K562 (cell line): ENCODE results near the gene CNPPD1. TPM values are rescaled to one million over a fixed set of nuclear protein-coding genes. Genes with fewer than 3 reads are reported as not detected.

Experiments
- ATF6 ChIP-seq: sonication (generic); formaldehyde crosslinking; IDR thresholded peaks from 2 replicates; pipeline ENCODE4 v1.4.0; 2020; ENCODE audit warnings: mild to moderate bottlenecking, missing genetic modification reagents
- CCAR2 ChIP-seq: fragments of 200-400 bp; formaldehyde crosslinking; IDR thresholded peaks from 2 replicates; pipeline ENCODE4 v1.6.1; 2017; ENCODE audit warnings: mild to moderate bottlenecking, low read depth, low read length
- E2F4 ChIP-seq: sonication (generic); formaldehyde crosslinking; IDR thresholded peaks from 2 replicates; pipeline ENCODE4 v1.8.0; 2022; ENCODE audit warnings: mild to moderate bottlenecking, low read depth, missing genetic modification reagents
- MEF2D ChIP-seq: conservative IDR thresholded peaks from 2 replicates; pipeline ENCODE4 v1.6.1; 2016; ENCODE audit warnings: low read depth, missing genetic modification characterization, missing compliant biosample characterization
- MITF ChIP-seq: IDR thresholded peaks from 2 replicates; pipeline ENCODE4 v1.6.1; 2014; ENCODE audit warnings: antibody characterized with exemption
- NCOR1 ChIP-seq: fragments of 450-650 bp; IDR thresholded peaks from 2 replicates; pipeline ENCODE4 v1.6.1; 2016; ENCODE audit warnings: mild to moderate bottlenecking, moderate library complexity
- NFRKB ChIP-seq: fragments of 450-650 bp; IDR thresholded peaks from 2 replicates; pipeline ENCODE4 v1.6.1; 2016; ENCODE audit warnings: low read depth
- RNF2 ChIP-seq: sonication (generic); IDR thresholded peaks from 2 replicates; pipeline ENCODE4 v1.6.1; 2016
- SMAD4 ChIP-seq: fragments of 250-450 bp; sonication (Bioruptor Pico); conservative IDR thresholded peaks from 2 replicates; pipeline ENCODE4 v1.8.0; 2021; ENCODE audit warnings: inconsistent platforms, mild to moderate bottlenecking, moderate library complexity
- SRSF9 ChIP-seq: fragments of 200-400 bp; formaldehyde crosslinking; IDR thresholded peaks from 2 replicates; pipeline ENCODE4 v1.6.1; 2017; ENCODE audit warnings: low read depth, low read length, borderline replicate concordance
- TCFL5 ChIP-seq: fragments of 250-450 bp; sonication (Bioruptor Pico); conservative IDR thresholded peaks from 2 replicates; pipeline ENCODE4 v1.6.1; 2021; ENCODE audit warnings: mild to moderate bottlenecking, moderate library complexity, matching md5 sums
- TEAD1 ChIP-seq, 2 experiments: fragments of 450-650 bp in 1 of 2; sonication (generic) in 1 of 2; formaldehyde crosslinking; IDR thresholded peaks; 2 replicates each; pipeline versions ENCODE4 v1.4.0 to v1.8.0; 2020 to 2022; ENCODE audit warnings: mild to moderate bottlenecking in 2 of 2, missing genetic modification reagents in 1 of 2
- WHSC1 ChIP-seq: IDR thresholded peaks from one replicate; pipeline ENCODE4 v1.6.1; 2012; ENCODE audit warnings: low read length, control low read depth, inconsistent platforms
- YBX1 ChIP-seq: fragments of 450-650 bp; IDR thresholded peaks from 2 replicates; pipeline ENCODE4 v1.7.1; 2016; ENCODE audit warnings: mild to moderate bottlenecking
- ZBTB2 ChIP-seq: fragments of 450-650 bp; IDR thresholded peaks from 2 replicates; pipeline ENCODE4 v1.6.1; 2016; ENCODE audit warnings: antibody characterized with exemption
- ZFP91 ChIP-seq: sonication (generic); formaldehyde crosslinking; IDR thresholded peaks from 2 replicates; pipeline ENCODE4 v1.8.0; 2022; ENCODE audit warnings: mild to moderate bottlenecking, missing genetic modification reagents
- ZNF124 ChIP-seq: sonication (generic); formaldehyde crosslinking; IDR thresholded peaks from 2 replicates; pipeline ENCODE4 v1.8.1; 2022; ENCODE audit warnings: missing genetic modification reagents
- ZNF384 ChIP-seq: IDR thresholded peaks from 2 replicates; pipeline ENCODE4 v1.6.1; 2012; ENCODE audit warnings: low read depth, low read length, improper control_type of control experiment
- ZNF512 ChIP-seq: IDR thresholded peaks from 2 replicates; pipeline ENCODE4 v1.6.1; 2016; ENCODE audit warnings: missing genetic modification characterization, missing compliant biosample characterization
- polyA plus RNA-seq, 8 experiments: library from polyadenylated mRNA; depleted of rRNA in 4 of 8; stranded (reverse) in 5 of 8; unstranded in 3 of 8; fragments of >200 nt; fragmentation: Nextera tagmentation in 2 of 8; fragmentation: Illumina TruSeq in 1 of 8; extraction: Ambion mirVana in 2 of 8; extraction: Trizol in 1 of 8; gene quantifications; 2 replicates each; pipeline versions ENCODE4 v1.2.1 to v1.2.3, GENCODE V29; 2011 to 2014; ENCODE audit warnings: inconsistent platforms in 1 of 8, missing spikeins in 1 of 8
- total RNA-seq, 7 experiments: library from RNA; depleted of rRNA in 6 of 7; stranded (reverse); fragments of >200 nt in 6 of 7; fragmentation: Illumina TruSeq in 2 of 7; extraction: Trizol in 2 of 7; gene quantifications; 2 replicates each; pipeline versions ENCODE4 v1.2.1 to v1.2.3, GENCODE V29; 2011 to 2021; ENCODE audit warnings: low replicate concordance in 1 of 7

Gene CNPPD1
- total and polyA plus RNA-seq, 9 of the 15 experiments (the other 6 are each of a cell fraction or from before 2014, with no cell fraction given): 9.9 to 53.5 (median 27.0) TPM

- no peak for TF ChIP-seq ZBTB2
- no peak for TF ChIP-seq YBX1
- TF ChIP-seq MEF2D (tag): no peak
- no peak for TF ChIP-seq CCAR2
- no peak for TF ChIP-seq ATF6 (CRISPR knock-in tag)
- TF ChIP-seq ZNF512 (tag): no peak
- TF ChIP-seq TCFL5 (CRISPR knock-in tag): no peak
- TF ChIP-seq SRSF9: no peak
- TF ChIP-seq NFRKB: no peak
- TF ChIP-seq NCOR1: peak; percentile 18; the same call in 1 of the 2 replicates
- TF ChIP-seq SMAD4 (CRISPR knock-in tag): peak; percentile 72
- TF ChIP-seq RNF2: peak; percentile 50; the same call in 1 of the 2 replicates
- no peak for TF ChIP-seq MITF
- peak in 1 of 2 experiments; percentile 47; a peak in 1 of 4 replicates for TF ChIP-seq TEAD1 (CRISPR knock-in tag; IDR thresholded peaks at IDR 0.05)
- no peak for TF ChIP-seq ZNF124 (CRISPR knock-in tag)
- no peak for TF ChIP-seq ZFP91 (CRISPR knock-in tag)
- TF ChIP-seq E2F4 (CRISPR knock-in tag): 0 out of 2 replicates have a peak, but pooled peaks have one; percentile 61
- TF ChIP-seq WHSC1: no peak
- no peak for TF ChIP-seq ZNF384
Observed at GRCh38 chr2:219176818-219177551, at the start of gene CNPPD1 (continued).
